UCSD-AML1 (cell line): ENCODE measurements around the gene SLC38A2.

ENCODE experiments used
- DNase-seq: peaks from one replicate; lab custom pipeline; 2025; ENCODE audit not compliant: unreplicated experiment; lab: John Stamatoyannopoulos, UW

Gene SLC38A2

DNA sequence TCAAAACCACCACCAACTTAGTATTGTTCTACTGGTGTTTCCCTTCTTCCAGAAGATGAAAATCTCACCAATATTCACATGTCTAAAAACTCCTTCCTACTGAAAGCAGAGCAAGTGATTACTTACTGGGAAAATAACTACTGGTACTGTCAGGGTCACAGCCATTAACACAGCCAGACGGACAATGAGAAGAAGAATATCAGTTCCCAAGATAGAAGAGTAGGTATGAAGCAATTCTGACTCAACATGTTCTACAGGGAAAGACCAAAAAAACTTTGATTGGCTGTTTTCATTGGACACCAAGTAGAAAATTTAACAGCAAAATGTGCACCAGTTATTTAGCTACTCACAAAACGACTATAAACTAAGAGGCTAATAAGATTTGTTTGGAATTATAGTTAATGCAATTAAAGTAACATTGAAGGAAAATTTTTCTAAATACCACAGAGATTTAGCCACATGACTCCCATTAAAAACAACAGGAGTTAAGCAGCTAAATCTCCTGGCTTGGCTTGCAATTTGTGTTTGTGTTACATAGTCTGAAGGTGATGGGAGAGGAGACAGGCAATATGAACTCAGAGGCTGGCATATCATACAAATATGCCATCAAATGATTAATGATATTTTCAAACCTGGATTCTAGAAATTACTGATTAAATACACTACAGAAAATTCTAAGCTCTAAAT is 9.5 kb downstream of the SLC38A2 start:
- no peak for DNase-seq

DNA sequence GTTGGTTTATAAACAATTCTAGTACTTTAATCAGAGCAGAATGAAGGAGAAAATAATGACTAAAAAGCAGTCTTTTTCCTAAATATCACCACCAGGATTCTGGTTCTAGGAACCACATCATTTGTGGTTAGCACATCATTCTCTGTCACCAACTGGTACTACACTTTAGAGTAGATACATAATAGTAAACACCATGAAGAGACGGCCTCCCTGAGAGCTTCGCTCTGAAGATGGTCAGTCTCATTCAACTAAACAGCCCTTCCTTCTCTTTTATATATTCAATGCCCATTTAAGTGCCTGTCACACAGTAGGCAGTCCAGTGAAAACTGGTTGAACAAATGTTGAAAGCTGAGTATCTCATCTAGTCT is 10.9 kb downstream of the SLC38A2 start:
- DNase-seq, result no peak

- no peak for DNase-seq
Measured at GRCh38 chr12:46360908-46361666, 11.5 kb downstream of the SLC38A2 start.

DNA sequence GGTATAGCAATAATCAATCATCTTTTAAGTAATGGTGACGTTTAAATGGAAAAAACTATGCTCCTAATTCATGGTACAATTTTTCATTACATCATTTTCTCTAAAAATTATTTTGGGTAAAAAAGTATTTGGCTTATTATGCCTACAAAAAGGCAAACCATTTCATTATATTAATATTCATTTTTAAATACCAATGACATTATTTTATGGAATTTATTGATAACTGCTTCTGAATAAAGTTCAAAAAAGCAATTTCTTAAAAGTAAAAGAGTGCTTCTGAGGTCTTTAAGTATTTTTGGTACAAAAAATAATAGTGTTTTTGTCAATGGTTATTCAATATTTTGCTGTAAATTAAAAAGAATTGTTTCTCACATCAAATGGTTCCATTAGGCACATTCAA is 12.2 kb downstream of the SLC38A2 start:
- no peak for DNase-seq

GRCh38 chr12:46359667-46360280 is 12.8 kb downstream of the SLC38A2 start:
- DNase-seq, result no peak

- no peak for DNase-seq
Measured at GRCh38 chr12:46358791-46359666, 13.5 kb downstream of the SLC38A2 start.

DNA sequence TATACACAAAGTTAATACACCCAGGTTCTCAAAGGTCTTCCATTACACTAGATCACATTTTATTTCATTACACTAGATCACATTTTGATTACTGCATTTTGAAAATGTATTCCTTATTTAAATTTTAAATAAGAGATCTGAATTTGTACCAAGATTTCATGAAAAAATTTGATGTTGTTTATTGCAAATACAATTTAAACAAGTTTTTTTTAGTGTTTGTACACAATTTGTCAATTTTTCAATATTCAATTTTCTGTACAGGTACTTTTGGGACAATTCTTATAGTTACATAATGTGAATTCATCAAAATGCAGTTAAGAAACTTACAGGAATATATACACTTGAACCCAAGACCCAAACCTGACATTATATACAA is 14.3 kb downstream of the SLC38A2 start:
- DNase-seq, result no peak

DNA sequence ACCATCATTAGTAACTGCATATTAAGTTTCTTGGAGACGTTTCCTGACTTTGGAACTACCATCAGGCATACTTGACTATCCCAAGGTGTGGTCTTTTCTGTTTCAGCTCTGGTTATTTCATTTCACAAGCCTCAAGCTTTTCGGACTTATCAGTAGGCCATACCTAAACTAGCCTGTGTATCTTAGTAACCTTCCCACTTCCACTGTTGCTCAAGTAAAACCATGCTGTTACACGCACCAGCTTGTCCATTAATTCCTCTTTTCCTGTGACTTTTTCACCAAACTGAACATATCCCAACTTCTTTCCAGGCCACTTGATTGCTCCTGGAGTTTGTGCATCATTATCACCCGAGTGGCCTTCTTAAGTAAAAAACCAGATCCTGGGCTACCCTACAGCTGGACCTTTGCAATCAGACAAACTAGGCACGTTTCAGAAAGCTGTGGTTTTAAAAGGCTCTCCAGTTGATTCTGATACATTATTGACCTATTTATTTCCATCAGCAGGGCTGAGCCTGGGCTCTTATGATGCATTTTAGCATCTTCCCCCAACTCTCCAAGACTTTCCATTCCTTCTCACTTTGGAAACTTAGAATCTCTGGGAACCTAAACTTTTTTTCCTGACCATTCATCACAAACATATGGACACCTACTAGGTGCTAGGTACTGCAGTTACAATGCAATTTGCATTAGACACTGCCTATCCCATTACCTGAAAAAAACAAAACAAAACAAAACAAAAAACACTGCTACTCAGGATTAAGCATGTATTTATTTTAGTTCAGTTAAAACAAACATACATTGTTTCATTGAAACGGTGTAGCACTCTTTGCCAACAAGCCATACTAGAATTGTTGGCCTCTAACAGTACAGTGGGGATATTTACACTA is 14.9 kb downstream of the SLC38A2 start:
- peak; percentile 20 for DNase-seq

- no peak for DNase-seq
Measured at GRCh38 chr12:46356655-46357437, 15.7 kb downstream of the SLC38A2 start.

DNA sequence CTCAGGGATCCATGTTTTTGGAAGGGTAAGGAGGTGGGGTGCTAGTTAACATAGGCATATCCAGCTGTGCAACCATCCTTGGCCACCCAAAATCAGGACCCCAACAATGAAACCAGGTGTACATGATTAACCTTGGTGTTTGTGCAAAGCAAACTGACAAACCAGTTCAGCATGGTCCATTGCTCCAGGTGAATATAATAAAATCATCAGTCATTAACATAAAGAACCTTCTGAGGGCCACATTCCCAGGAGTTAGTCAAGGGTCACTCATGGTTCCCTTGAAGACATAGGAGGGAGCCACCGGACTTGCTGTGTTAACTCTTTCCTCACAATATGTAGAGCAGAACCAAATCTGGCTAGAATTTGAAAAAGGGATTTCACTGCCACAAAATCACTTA is 17.8 kb downstream of the SLC38A2 start:
- DNase-seq, result no peak

- DNase-seq, result no peak
Measured at GRCh38 chr12:46354111-46354801, 18.3 kb downstream of the SLC38A2 start.

GRCh38 chr12:46351886-46352650 is 20.5 kb downstream of the SLC38A2 start:
- no peak for DNase-seq

GRCh38 chr12:46351138-46351537 is 21.4 kb downstream of the SLC38A2 start:
- no peak for DNase-seq

GRCh38 chr12:46349253-46349652 is 23.3 kb downstream of the SLC38A2 start:
- peak; percentile 32 for DNase-seq

DNA sequence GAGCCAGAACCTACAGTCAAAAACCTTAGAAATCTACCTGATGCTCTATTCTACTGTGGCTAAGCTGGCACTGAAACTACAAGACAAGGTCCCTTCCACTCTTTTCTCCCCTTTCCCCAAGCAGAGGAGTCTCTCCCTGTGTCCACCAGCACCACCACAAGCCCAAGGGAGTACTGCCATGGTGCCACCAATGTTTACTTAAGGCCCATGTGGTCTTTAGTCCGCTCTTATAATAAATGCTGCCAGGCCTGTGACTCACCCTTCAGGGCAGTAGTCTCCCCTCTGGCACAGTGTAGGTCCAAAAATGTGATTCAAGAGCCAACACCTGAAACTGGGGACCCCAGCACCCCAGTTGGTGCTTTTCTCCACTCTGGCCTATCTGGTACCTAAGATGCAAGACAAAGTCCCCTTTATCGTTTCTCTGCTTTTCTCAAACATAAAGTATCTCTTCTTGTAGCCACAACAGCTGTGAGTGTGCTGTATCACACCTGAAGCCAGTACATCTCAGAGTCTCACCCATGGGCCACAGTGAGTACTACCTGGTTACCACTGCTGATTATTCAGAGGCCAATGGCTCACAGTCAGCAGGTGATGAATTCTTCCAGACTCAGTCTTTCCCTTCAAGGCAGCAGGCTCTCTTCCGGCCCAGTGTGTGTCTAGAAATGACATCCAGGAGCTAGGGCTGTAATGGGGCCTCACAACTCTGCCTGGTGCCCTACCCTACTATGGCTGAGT is 29.3 kb downstream of the SLC38A2 start:
- no peak for DNase-seq

DNA sequence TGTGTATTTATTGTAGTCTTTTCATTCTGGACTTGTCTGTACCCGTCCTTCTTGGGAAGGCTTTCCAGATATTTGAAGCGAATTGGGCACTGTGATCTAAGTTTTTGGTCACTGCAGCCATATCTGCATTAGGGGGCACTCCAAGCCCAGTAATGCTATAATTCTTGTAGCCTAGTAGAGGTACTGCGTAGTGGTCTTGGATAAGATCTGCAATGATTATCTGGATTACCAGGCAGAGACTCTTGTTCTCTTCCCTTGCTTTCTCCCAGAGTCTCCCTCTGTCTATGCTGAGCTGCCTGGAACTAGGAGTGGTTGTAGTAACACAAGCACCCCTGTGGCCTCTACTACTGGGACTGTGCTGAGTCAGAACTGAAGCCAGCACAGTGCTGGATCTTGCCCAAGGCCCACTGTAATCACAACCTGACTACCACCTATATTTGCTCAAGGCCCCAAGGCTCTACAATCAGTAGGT is 30.0 kb downstream of the SLC38A2 start:
- DNase-seq, result peak; percentile 14

DNA sequence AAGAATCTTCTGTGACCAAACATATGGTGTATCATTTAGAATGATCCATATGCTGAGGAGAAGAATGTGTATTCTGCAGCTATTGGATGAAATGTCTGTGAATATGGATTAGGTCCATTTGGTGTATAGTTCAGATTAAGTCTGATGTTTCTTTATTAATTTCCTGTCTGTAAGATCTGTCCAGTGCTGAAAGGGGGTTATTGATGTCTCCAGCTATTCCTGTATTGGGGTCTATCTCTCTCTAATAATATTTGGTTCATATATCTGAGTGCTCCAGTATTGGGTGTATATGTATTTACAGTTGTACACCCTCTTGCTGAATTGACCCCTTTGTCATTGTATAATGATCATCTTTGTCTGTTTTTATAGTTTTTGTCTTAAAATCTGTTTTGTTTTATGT is 33.5 kb downstream of the SLC38A2 start:
- DNase-seq, result no peak
